NCI-H1436 (cell line): ENCODE measurements around the gene ROR1.

Experiments used
- DNase-seq: peaks from one replicate; lab custom pipeline; 2025; lab: John Stamatoyannopoulos, UW

Gene ROR1

DNA sequence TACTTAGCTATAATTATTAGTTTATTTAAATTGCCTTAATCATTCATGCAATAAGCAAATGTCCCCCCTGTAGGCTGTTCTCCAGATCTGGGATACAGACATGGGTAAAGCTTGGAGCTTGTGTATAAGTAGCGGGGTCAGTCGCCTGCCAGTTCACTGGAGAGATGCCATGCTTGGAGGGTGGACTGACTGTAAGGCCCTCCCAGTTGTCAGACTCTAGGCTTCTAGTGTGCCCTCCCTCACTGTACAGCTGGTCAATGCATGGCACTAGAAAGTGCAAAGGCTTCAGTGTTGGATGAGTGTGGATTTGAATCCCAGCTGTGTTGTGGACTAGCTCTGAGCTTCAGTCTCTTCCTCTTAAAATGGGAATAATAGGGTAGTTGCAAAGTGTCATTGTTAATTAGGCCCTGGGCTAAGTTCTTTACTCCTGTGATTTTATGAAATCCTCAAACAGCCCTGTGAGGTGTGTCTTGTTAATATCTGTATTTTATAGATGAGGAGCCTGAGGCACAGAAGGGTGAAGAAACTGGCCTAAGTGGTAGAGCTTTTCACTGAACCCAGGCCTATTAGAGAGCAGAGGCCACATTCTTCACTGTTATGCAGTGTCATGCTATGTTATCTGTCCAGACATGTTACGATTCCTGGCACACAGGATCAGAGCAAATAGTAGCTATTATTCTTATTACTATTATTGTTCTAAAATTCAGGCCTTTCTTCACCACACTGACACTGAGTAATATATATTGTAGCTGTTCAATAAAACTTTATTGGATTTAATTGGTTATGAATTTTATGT lies 85.9 kb downstream of the ROR1 start:
- DNase-seq, result no peak

DNA sequence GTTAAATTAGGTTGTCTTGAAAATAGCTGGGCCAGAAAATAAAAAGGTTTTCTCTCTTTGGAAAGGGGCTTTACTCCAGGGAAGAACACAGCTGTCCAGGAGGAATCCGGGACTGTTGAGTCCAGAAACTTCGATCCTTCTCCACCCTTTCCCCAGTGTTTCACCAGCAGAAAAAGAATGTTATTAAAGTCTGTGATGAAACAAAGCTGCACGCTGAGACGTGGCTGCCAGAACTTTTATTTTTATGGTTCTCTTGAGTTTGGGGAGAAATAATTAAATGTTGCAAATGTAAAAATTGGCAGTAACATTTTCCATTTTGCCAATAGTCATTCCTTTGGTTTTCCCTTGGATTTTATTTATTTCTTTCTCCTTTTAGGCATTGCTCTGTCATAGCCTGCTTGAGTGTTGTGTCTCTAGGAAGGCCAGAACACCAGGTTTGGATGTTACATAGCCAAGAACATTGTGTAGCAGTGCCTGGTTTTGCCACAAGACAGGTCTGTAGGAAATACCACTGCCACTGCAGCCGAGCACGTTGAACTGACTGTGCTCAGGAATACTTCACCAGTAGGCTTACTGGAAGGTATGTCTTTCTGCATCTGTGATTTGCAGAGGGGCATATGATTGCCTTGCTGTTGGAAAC lies 87.4 kb downstream of the ROR1 start:
- no peak for DNase-seq

- no peak for DNase-seq
These were observed 89.3 kb downstream of the ROR1 start for GRCh38 chr1:63863145-63863544.

DNA sequence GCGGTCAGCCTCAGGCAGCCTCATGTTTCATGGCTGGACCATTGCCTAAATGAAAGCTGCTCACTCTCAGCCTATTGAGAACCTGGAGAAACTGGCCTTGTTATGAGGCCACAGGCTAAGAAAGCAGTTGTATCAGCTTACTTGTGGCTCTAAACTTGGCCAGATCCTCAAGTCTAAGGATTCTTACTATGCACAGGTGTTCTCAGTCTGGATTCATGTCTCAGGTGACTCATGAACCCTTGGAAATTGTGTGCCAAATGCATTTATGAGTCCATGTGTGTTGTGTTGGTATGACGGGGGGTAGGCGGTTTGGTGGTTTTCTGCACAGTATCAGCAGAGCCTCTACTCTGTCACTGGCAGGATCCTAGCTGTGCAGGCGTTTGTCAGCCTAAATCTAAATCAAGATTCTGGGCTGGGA lies 90.4 kb downstream of the ROR1 start:
- no peak for DNase-seq

DNA sequence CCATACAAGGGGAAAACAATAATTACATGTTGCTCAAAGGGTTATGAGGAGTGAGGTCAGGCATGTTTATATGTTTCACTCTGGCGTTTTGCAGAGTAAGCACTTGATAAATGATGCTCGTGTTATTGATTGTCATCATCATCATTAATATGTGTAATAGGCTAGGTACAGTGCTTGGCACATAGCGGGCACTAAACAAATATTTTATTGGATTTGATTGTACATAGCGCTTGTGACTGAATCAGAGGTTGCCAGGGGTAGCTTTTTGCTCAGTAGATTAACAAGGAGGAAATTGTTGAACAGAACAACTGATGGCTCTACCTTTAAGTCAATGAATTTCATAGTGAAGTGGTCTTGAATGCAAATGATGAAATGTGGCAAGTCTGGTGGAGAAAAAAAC lies 91.7 kb downstream of the ROR1 start:
- no peak for DNase-seq

DNA sequence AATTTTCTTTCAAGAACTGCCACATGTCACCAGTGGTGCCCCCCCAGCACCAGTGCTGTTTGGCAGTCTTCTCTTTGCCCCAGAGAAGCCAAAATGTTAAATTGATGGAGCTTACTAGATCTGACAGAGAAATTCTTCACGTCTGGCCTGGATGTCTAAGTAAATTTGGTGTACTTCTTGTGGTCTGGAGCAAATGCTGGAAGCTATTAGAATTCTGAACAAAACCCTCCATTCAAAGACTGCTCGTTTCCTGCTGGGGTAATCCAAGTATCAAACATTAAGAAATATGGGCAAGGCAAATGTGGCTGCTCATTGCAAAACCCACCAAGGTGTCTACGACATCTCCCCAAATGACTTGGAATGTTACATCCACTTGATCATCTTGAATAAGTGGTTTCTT lies 92.3 kb downstream of the ROR1 start:
- no peak for DNase-seq

- no peak for DNase-seq
These were observed 93.8 kb downstream of the ROR1 start for GRCh38 chr1:63867429-63868176.

DNA sequence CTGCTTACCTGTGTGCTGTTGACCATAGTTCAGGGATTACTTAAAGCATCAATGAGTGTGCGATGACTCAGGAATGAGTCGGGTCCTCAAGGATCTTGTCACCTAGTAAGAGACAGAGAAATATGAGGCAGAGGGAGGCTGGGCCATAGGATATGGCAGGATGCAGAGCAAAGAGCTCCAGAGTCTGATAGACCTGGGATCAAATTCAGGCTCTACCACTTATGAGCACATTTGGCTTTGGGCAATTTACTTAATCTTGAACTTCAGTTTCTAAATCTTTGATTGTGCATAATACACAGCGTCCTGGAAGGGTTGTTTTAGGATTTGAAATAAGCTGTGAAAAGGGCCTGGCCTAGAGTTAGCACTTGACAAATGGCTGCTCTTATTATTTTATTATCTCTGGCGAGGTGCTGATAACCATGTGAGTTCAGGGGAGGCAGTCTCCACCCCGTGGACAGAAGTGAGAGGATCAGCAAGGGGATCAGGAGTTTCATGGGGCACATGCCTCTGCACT lies 94.5 kb downstream of the ROR1 start:
- no peak for DNase-seq

- DNase-seq, result no peak
These were observed 96.3 kb downstream of the ROR1 start for GRCh38 chr1:63870152-63870551.

- DNase-seq, result no peak
These were observed 97.6 kb downstream of the ROR1 start for GRCh38 chr1:63871463-63871862.

GRCh38 chr1:63873751-63874150 lies 99.9 kb downstream of the ROR1 start:
- DNase-seq, result no peak

DNA sequence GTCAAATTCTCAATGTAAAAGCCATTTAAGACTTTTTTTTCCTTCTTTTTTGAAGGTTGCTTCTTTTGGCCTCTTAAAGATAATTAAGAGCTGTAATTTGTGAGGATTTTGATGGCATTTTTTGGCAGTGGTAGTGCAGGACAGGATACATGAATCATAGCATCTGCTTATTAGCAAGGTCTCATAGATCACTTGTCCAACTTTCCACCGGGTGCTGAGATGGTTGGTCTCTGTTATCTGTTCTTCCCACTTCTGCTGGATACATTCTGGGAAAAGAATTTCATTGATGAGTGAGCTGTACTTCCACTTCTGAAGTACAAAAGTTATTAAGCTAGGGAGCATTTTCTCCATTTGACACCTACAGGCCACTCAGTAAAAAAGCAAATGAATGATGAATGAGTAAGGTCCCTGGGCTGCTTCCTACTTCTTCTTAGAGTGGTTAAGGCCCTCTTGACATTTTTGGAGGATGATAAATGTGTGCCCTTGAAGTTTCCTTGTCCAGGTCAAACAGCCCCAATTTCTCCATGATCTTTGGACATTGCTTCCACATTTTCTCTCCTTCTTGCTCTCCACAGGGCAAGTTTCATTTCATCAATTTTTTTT lies 100.6 kb downstream of the ROR1 start:
- DNase-seq, result no peak

- no peak for DNase-seq
These were observed 101.8 kb downstream of the ROR1 start for GRCh38 chr1:63875636-63876035.

DNA sequence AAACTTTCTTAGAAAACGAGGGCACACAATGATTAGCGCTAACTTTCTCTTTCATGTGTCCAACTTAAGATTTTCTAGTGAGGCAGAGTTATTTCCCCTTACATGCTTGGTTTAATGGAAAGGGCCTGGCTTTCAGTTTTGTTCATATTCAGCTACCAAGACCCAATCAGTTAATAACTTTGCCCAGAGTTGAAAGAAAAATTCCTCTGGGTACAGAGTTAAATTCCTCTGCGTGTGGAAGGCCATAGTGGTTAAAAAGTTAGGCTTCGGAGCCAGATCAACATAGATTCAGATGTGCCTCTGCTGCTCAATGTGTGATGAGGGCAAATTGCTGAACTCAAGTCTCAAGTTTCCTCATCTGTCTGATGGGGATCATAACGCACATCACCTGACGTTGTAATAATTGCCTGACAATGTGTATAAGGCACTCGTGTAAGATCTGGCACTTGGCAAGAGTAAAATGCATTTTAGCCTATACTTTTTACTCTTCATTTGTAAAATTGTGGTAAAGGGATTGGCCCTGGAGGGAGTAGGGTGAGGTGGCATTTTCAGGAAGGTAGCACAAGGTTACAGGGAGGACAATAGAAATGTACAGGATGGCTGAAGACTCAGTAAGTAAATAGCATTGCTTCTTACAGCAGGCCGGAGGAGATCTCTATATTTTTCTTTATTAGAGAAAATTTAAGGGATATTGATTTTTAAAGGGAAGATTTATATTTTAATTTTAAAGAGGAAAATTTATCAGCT lies 103.4 kb downstream of the ROR1 start:
- no peak for DNase-seq

- DNase-seq, result no peak
These were observed 104.0 kb downstream of the ROR1 start for GRCh38 chr1:63877816-63878215.

DNA sequence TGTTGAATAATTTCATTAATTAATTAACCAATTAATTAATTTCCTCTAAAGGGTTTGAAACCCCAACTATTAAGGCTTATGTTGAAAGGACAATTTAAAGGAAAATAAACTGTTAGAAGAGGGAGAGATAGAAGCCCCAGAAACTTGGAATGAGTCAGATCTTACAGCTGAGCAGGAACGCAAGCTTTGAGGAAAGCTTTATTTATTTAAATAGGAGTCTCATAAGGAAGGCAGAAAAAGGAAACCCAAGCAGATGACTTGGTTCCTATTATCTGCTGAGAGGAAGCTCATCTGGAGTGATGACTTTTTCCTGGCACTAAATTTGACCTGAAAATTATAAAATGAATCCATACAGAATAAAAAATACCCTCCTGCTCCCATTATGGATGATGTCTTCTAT lies 105.1 kb downstream of the ROR1 start:
- DNase-seq, result no peak

DNA sequence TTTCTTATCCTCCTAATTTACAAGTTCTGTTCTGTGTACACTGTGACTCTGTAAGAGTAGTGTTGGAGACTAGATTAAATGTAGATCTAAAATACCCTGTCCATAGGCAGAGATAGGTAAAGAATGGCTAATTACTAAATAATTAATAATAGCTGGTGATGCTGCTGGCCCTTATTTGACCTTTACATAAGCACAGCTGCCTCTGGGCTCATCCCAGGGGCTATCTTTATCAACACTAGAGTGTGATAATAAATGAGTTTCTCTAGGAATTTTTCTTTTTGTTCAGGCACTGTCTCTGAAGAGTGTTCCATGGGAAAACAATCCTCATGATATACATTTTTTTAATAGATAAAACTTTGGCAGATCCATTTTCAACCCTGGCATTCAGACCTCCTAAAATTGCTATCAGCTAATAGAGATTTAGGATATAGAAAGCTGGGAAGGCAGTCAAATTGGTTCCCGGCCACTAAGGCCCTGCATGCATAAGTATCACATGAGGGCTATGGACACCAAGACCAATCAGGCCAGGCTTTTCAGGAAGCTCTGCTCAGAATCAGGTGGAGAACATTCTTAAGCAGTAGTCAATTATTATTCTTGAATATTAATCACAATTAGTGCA lies 107.2 kb downstream of the ROR1 start:
- DNase-seq, result no peak

DNA sequence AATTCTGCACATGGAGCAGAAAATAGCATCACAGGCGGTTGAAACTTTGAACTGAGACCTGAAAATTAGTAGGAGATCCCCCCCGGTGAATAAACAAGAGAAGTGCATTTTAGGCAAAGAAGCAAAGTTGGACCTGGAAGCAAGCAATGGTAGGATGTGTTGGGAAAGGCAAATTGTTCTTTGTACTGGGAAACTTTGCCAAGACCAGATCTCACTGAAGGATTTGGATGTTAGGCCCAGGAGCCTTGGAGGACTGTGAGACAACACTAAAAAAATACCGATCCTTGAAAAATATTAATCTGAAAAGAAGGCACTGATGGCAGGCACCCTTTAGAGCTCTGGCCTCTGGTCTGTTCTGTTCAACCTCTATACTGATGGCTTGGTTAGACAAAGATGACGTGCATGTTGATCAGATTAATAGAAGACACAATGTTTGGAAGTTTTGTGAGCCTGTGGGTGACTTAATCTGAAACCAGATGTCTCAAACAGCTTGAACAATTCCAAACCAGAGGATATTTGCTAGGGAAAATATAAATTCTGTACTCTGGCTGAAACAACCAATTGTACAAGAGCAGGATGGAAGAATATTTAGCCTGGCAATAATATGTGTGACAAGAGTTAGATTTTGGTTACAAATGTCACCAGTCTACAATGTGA lies 108.4 kb downstream of the ROR1 start:
- DNase-seq, result no peak

DNA sequence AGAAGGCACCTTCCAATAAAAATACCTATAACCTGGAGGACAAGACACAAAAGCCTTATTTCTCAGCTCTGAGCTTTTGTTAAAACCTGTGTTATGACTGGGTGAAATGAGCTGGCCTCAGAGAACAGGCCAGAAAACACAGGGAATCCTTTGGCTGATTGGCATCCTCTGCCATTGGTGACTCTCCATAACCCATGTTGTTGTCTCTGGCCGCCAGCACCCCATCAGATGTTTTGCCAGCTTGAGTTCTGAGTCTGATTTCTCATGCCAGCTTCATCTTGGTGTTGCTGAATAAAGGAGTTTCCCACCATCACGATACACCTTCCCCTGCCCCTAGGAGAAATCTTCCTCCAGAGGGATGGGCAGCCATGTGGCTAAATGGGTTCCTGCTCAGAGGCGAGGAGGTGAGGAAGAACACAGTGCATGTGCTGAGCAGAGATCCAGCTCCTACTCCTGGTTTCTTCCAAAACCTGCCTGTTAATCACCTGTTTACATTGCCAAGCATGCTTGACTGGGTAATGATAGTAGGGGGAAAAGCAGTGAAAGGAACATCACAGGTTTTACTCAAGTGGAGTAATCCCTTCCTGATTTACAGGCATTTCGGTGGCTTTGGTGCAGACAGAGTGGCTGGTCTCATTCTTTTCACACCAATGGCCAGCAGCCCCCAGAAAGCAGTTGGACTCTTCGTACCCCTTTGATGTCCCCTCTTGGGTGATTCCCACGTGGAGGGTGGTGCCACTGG lies 109.8 kb downstream of the ROR1 start:
- DNase-seq, result no peak

- DNase-seq, result no peak
These were observed 110.7 kb downstream of the ROR1 start for GRCh38 chr1:63884486-63884885.
